ENCODE data around the gene FAM89B. TPM values are rescaled to one million over a fixed set of nuclear protein-coding genes. Genes with fewer than 3 reads are reported as not detected.

Gene FAM89B
- total RNA-seq, 1 experiment from 2014 or later: 67.9 TPM

- no peak for DNase-seq (ENCODE audit: low read depth)
These were observed 33.2 kb upstream of the FAM89B start for GRCh38 chr11:65538915-65539743.

- no peak for DNase-seq (ENCODE audit: low read depth)
These were observed 32.5 kb upstream of the FAM89B start for GRCh38 chr11:65539744-65540289.

- peak; percentile 81 for DNase-seq (ENCODE audit: low read depth)
These were observed 31.8 kb upstream of the FAM89B start for GRCh38 chr11:65540290-65541092.

GRCh38 chr11:65541093-65541982 is 31.0 kb upstream of the FAM89B start:
- DNase-seq (ENCODE audit: low read depth): no peak

DNA sequence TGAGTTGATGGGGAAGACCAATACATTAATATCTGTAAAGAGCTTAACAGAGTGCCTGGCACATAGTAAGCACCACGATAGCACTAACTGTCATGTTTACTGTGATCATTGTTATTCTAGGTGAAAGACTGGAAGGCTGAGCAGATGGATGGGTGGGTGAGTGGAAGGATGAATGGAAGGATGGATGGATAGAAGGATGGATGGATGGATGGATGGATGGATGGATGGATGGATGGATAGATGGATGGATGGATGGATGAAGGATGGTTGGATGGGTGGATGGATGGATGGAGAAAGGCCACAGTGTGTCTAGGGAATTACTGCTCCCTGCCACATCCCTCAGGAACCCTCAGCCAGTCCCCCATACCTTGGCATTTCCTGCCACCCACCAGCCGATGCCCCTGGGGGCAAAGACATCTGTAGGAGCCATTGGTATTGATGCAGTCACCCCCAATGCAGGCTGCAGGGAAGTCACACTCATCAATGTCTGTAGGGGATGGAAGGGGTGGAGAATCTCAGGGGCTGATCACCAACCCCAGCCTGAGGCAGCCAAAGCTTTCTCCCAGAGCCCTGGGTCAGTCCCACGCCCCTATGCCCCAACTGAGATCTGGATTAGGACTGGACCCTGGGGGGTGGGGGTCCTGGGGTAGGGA is 29.5 kb upstream of the FAM89B start:
- no peak for DNase-seq (ENCODE audit: low read depth)

DNA sequence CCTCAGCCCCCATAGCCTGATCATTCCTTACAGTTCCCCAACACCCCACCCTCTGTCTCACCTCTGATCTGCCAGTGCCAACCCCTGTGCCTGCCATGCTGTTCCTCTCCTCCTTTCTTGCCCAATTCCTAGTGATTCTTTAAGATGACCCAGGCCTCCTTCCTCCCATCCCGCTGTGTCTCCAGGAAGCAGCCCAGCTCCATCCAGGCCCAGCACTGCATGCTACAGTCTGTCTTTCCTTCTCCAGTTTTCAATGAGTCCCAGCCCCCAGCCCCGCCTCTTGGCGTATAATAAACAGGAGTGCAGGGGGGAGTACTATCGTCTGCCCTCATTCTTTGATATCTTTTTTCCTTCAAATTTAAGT is 26.5 kb upstream of the FAM89B start:
- DNase-seq (ENCODE audit: low read depth): no peak

DNA sequence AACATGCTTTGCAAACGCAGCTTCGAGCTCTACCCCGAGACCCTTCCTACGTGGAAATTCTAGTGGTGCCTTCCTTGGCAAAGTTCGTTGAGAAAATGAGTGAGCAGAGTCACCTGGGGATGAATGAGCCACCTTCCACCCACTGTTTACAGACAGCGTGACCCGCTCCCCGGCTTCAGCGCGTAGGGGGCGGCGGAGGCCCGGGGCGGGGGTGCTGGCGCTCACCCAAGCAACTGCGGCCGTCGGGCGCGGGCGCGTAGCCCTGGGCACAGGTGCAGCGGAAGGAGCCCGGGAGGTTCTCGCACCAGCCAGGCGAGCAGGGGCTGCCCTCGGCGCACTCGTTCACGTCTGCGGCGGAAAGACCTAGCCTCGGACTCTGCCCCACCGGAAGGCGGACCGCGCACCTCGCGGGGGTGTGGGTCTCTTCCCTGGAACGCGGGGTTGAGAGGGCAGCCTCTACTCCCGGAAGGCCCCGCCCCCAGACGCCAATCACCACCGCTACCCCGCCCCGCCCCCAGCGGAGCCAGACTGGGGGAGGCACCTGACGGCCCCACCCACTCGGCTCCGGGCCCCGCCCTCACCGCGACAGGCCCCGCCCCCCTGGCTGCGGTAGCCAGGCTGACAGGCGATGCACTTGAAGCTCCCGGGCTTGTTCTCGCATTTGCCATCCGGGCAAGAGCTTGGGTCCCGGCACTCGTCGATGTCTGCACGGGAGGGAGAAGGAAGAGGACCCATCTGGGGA is 25.9 kb upstream of the FAM89B start:
- DNase-seq (ENCODE audit: low read depth): no peak

DNA sequence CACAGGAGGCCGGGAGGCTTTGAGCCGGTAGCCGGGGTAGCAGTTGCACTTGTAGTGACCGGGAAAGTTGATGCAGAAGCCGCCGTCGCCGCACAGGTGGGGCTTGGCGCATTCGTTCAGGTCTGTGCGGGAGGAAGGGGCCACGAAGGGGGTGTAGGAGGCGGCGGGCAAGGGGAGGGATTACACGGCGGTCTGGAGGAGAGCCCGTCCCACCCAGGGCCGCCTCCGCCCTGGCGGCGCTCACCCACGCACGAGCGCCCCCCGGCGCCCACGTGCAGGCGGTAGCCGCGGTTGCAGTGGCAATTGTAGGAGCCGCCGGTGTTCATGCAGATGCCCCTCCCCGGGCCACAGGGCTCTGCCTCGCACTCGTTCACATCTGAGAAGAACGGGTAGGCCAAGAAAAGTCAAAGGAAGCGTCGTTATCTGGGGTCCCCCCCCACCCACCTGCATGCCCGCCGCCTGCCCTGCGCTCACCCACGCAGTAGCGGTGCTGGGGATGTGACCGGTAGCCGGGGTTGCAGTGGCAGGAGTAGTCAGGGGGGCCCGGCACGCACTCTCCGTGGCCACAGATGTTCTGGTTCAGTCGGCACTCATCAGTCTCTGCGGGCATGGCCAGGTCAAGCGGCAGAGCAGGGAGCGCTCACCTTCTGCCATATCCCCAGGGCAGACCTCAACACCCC is 24.8 kb upstream of the FAM89B start:
- DNase-seq (ENCODE audit: low read depth): no peak

DNA sequence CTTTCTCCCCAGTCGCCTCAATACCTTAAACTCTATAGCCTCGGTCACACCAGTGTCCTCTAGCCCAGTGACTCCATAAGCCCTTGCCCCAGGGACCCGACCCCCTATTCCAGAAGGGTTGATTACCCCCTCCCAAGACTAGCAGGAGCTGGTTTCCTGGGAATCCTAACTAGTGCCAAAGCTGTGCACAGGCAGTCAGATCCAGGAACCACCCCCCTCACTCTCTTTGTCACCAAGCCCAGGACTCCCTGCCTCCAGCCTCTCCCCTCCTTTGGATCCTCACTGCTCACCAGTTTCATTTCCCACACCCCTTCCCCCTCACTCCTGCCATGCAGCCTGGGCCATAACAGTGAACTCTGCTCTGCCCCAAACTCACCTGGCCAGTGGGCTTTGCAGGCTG is 23.9 kb upstream of the FAM89B start:
- no peak for DNase-seq (ENCODE audit: low read depth)

GRCh38 chr11:65549096-65549495 is 23.2 kb upstream of the FAM89B start:
- DNase-seq (ENCODE audit: low read depth): no peak

DNA sequence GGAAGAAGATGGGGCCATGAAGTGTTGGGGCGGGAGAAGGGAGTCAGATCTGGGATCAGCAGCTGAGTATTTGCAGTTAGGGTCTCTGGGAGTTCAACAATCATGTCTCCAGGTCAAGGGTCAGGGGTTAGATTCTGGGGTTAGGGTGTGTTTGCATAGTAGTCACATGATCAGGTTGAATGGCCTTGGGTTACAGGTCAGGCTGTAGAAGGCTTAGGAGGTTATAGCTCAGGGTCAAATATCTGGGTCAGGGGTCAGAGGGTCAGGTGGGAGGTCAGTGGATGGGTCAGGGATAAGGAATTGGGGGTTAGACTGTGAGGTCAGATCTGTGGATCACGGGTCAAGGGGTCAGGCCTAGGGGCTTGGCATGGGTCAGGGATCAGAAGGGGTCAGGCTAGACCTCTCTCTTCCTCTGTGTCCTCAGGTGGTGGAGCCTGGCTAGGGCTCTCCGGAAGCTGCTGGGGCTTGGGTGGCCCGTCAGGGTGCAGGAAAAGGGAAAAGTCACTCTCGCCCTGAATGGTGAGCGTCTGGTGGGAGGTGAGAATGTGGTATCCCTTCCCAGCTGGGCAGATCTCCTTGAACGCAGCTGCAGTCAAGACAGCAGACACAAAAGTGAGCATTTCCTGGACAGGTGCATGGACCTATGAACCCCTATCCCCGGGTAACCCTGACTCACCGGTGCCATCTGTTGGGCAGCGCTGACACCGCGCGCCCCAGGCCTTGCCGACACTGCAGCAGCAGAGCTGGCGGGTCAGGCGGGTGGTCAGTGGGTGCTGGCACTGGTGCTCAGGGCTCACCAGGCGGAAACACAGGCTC is 20.6 kb upstream of the FAM89B start:
- DNase-seq (ENCODE audit: low read depth): peak; percentile 57

DNA sequence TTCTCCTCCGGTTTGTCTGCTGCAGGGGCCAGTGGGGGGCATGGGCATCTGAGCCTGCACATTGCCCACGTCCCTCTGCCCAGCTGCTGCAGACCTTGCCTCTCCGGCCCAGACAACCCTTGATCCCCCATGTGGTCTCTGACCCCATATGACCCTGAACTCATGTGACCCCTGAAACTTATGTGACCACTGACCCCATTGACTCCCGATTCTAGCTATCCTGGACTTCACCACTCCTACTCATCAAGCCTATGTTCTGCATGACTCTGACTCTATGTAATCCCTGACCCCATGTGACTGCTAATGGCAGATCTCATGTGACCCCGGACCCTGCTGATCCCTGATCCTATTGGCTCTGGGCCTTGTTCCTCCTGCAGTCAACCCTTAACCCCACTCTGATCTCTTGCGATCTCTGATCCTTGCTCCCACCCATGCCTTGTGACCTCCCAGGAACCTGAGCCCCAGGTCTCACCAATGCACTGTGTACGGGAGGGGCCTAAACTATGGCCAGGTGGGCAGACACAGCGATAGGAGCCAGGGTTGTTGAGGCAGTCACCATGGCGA is 19.9 kb upstream of the FAM89B start:
- no peak for DNase-seq (ENCODE audit: low read depth)

DNA sequence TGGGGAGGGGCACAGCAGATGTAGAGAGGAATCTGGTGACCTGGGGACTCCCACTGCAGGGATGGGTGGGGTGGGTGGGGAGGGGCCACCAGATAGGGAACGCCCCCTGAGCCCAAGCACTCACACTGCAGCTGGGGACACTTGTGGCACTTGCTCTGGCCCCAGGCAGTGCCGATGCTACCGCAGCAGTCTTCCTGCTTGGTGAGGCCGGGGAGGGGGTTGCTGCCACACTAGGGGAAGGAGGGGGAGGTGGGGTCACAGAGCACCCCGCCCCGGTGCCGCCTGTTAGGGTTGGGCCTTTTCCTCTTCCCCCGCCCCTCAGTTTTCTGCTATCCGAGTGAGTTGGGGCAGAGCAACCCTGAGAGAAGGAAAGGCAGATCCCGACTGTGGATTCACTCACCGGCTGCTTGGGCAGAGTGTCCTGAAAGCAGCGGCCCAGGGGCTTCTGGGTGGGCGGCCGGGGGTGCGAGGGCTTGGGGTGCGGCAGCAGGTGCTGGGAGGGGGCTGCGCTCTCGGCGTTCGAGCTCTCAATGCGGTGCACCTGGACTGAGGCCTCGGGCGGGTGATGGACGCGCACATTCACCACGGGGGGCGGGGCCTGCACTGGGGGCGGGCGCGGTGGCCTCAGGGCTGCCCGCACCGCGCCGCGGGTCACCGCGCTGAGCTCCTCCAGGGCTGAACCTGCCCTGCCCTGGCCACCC is 18.9 kb upstream of the FAM89B start:
- DNase-seq (ENCODE audit: low read depth): no peak

GRCh38 chr11:65554057-65554818 is 18.1 kb upstream of the FAM89B start:
- no peak for DNase-seq (ENCODE audit: low read depth)

GRCh38 chr11:65554842-65555430 is 17.4 kb upstream of the FAM89B start:
- DNase-seq (ENCODE audit: low read depth): no peak

DNA sequence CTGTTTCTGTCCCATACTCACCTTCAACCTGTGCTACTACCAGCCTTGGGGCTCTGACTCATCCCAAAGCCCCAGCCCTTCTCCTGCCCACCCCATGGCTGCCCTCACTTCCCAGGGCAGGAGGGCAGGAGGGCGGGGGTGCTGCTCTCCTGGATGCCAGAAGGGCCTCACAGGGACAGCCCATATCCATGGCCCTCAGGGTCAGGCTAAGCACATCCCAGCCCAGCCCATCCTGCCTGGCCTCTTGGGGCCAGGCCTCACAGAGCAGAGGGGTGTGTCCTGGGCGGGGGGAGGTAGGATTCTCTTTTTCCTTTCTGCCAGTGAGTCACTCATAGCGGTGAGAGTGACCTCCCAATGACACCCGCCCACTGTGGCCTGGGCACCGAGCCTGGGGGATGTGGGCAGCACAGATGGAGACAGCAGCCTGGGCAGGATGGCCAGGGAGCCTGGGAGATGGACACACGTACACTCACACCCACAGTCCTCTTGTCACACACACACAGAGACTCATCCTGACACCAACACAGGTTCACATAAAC is 16.6 kb upstream of the FAM89B start:
- DNase-seq (ENCODE audit: low read depth): peak; percentile 97

Measured in LHCN-M2 (cell line).